ENCODE data around the gene TMEM60.
"Not testable (repeated sequence)": the region's sequence is repeated elsewhere in the genome, so short reads cannot be mapped to it uniquely, and the experiment has no call there.

Gene TMEM60

DNA sequence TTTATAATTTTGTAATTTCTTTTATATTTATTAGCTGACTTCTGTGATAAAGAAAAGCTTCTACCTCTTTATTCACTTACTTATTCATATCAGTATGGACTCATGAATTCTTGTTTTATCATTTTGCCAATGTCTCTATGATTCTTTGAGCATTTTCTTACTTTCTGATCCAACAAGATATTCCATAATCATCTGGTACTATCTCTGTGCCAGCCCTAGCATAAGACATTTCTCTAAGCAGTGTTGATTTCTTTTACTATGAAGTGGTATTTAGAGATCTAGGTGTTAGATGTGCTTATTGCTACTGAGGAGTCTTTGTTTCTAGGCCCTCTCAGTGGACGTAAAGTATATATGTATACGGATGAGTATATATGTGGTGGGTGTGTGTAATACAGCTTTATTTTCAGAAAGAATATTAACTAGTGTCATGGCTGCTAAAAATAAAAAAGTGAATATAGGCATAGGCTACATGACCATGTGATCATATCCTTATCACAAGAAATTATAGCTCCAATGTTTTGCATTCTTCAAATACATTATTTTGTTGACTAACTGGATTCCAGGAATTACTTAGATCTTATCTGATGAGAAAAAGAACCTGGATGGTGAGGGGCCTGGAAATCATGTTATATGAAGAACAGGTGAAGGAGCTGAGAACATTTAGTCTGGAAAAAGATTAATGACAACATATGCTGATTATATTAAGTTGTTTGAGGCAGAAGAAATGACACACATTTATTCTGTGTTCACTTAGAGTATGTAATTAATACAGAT is 13.5 kb upstream of the TMEM60 start:
- DNase-seq, result no peak

DNA sequence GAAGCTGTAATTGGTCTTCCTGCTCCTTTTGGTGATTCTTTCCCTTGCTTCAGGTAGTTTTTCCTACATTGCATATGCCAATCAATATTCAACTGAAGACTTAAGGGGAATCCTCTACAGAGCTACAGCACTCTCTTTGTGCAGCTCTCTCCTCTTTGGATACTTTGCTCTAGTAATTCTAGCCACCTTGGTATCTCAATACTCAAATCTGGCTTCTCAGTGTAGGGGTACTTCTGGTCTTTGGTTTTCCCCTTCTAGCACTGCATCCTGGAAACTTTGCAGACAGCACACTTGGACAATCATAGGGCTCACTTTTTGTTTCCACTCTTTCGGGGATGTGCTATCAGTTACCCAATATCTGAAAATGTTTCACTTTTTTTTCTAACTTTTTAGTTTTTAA is 10.3 kb upstream of the TMEM60 start:
- no peak for DNase-seq

DNA sequence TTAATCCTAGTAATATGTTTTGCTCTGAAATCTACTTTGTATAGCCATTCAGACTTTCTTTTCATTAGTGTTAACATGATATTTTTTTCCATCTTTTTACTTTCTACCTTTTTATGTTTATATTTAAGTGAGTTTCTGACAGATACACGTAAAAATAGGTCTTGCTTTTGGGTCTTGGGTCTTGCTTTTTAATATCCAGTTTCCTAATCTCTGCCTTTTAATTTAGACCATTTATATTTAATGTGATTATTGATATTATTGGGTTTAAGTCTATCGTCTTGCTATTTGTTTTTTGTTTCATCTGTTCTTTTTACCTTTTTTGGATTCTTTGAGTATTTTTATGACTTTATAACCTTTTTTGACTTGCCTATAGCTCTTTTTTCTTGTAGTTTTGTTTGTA is 8.2 kb upstream of the TMEM60 start:
- DNase-seq, result no peak

DNA sequence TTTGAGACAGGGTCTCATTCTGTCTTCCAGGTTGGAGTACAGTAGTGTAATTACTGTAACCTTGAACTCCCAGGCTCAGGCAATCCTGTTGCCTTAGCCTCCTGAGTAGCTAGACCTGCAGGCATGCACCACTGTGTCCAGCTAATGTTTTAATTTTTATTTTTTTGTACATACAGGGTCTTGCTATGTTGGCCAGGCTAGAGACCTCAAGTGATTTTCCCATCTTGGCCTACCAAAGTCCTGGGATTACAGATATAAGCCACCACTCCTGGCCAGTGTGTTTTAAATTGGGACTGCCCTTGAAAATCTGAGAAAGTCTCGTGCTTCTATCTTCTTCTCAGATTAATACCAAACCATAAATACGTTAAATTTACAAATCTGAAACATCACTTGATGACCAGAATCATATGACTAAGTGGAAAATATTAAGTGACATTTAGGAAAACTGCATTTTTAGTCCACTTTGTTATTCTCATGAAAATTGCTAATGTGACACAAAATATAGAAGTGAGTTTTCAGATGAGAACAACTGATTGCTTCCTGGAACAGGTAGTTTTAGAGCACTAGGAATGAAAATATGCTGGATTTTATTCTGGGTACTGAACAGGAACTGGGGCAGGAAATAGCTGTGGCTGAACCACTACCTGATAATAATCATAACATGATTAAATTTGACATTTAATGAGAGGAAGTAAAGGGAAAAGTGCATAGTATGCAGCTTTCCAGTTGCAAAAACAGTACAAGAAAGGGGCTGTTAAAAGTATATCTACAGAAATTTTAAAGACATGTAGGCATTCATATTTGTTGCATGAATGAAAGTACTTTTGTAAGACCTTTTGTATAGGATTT is 4.5 kb upstream of the TMEM60 start:
- DNase-seq, result peak in 1 of 2 donors; percentile 61

DNA sequence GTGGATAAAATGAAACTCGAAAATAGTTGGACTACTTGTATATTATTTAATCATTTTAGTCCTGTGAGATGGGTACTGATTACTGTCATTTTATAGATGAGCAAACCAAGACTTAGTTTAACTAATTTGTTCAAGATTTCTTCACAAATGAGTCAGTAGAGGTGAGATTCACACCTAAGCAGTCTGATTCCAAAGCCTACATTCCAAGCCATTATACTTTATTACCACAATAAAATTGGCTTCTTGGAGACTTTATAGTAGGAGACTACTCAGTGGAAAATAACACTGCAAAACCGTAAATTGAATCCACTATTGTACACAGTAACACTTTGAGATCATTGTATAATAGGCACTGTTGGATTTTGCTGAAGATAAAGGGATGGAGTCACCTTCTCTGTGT is 2.5 kb upstream of the TMEM60 start:
- DNase-seq, result no peak

DNA sequence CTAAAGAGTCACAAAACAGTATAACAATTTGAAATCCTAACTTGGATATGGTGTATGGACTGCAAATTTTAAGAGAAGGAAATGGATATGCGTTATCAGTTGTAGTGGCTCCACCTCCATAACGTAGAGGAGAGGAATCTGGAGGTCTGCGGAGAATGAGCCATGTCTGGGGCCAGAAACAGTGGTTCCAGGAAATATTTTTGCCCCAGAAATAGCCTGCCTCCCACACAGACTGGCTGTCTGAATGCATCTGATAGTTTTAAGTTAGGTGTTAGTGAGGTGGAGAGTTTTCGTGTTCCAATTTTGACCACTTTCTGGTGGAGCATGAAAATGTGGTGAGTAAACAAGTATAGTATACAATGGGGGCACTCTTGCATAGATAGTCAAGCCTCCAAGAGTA is 1.9 kb upstream of the TMEM60 start:
- no peak for DNase-seq

DNA sequence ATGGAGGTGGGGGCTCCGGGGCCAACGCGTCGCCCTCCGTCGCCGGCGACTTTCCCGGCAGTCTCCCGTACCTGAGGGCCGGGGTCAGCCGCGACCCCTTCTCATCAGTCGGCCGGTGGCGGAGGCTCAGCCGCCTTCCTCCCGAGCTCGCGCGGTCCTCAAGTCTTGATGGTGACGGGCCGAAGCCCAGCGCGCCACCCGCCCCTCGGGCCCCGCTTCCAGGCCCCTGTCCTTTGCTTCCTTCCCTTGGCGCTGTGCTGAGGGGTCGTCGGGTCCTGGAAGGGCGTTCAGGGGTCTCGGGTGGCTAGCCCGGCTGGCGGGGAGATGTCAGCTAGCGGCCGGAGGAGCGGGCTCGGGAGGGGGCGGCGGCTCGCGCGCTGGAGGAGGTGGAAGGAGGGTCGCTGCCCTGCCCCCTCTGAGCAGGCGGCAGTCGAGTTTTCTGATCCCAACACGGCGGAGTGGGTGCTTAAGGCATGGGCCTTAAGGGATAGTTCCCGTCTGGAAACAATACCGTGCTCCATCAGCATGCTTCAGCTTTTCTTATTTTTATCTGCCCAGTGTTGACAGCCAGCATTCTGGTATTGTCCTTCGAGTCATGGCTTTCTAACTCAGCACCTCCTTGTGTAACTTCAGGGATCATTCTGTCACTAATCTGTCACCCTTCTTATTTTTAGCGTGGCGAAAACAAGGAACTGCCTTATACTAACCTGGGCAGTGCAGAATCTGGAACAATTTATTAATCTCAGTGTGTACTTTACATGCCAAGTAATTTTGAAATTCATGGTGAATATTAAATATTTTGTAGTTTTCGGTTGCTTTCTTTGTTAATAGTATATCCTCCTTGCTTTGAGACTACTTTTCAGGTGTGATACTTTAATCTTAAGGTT is 1.1 kb upstream of the TMEM60 start:
- DNase-seq, result peak in 1 of 2 donors; percentile 32

DNA sequence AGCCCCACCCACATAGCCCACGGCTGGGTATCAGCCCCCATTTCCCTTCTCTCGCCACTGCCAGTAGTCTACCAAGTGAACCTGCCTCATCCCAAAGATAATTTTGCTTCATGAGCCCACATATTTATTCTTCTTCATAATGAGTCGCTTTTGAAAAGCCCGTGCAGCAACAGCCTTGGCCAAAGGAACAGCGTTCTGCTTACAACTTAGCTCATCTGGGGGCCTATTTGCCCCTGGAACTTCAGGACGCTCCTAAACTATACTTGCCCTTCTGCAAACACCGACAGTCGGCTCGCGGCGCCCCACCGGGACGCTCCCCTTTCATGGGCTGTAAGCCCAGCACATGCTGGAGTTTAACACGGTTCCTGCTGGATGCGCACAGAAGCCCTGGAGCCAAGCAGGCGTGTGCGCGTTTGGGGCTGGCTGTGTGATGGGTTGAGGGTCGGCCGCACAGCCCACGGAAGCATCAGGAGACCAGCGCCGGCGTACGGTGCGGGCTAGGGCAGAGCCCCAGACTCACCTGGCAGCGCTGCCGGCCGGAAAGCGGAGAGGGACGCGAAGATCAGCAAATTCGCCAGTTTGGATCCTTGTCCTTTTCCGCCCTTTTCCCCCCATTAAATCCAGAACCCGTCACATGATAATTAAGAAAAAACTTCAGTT is 370 bp downstream of the TMEM60 start:
- DNase-seq, result peak in 1 of 2 donors; percentile 11

DNA sequence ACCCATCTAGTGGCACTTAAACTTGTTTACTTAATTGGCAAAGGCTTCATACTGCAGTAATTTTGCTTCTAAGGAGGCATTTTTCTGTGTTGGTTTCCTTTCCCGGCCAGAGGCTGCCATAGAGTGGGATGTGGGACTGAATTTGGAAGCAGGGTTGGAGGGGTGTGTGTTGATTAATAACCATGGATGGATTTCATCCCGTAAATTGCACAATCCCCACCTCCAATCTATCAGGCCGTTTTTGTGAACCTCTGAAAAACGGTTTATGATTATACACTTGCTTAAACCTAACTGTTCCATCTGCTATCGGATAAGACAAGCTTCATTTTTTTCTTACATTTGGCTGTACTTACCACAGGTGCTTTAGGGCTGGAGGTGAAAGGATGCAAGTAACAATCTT is 1.3 kb downstream of the TMEM60 start:
- no peak for DNase-seq

DNA sequence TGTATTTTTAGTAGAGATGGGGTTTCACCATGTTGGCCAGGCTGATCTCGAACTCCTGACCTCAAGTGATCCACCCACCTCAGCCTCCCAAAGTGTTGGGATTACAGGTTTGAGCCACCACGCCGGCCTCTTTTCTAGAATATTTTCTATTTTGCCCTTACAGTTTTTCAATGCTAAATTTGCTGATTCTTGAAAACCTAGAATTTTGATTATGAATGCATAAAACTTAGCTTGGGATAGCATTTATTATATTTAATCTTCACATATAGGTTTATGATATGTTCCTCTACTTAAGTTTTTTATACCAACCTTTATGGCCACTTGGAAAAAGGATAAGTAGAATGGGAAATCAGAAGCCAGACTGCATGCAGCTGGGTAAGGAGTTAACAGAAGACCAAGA is 2.1 kb downstream of the TMEM60 start:
- no peak for DNase-seq

DNA sequence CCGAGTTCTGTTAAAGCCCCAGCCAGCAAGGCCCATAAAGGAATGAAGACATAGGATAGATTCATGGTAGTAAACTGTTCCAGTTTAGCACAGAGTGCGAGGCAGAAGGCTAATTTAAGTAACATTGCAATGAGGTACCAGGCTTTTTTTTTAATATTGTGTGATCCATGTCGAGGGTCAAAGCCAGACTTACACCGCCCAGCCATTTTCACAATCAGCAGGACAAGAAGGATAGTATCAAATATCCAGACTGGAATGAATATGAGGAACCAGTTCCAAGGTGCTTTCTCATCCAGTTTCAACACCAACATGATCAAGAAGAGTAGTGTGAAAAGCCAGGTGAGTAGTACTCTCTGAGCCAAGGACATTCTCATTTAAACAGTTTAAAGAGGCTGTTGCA is 4.2 kb downstream of the TMEM60 start:
- DNase-seq, result no peak

DNA sequence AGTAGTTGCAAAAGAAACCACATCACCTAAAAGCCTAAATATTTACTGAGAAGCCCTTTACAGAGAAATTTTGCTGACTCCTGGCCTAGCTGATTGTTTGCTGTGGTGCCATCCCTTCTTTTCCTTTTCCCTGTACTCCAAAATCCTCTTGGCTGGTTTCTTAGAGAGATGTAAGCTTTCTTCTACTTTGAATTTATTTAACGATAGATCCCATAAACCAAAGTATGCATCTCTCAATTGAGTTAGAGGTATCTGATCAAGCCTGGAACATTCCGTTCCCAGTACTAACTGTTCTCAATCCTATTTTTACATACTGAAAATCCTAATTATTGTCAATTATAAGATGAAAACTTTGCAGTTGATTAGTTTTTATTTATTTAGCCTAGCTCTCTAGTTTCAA is 6.3 kb downstream of the TMEM60 start:
- DNase-seq, result no peak

DNA sequence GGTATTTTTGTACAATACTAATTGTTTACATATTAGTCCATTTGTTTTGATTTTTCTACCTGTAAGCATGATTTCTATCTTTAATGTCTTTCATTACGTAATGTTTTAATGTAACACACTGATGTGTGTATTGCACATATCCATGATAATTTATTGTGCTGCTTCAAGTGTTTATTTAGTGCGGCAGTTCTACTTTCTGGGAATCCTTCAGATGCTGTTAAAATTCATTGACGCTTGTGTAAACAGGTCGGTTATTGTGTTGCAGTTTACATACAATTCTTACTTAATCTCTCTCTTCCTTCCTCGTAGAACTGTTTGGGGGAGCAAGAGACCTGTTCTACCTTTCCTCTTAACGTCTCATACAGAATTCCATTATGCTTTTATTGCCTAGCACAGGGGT is 6.9 kb downstream of the TMEM60 start:
- no peak for DNase-seq

DNA sequence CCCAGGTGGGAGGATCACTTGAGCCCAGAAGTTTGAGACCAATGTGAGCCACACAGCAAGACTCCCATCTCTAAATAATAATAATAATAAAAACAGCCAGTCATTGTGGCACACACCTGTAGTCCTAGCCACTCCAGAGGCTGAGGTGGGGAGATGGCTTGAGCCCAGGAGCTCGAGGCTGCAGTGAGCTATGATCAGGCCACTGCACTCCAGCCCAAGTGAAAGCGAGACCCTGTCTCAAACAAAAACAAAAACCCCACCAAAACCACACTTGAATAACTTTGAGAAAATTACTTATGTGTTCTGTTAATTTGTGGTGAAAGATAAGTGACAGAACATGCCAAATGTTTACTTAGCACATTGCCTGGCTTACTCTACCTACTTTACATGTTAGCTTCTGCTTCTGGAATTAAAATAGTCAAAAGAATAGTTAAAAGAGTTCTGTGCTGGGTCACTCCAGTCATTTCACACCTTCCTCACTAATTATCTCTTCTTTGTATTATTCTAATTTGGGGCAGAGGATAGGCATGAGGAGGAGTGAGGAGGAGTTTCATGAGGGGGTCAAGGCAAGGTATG is 9.8 kb downstream of the TMEM60 start:
- no peak for DNase-seq

DNA sequence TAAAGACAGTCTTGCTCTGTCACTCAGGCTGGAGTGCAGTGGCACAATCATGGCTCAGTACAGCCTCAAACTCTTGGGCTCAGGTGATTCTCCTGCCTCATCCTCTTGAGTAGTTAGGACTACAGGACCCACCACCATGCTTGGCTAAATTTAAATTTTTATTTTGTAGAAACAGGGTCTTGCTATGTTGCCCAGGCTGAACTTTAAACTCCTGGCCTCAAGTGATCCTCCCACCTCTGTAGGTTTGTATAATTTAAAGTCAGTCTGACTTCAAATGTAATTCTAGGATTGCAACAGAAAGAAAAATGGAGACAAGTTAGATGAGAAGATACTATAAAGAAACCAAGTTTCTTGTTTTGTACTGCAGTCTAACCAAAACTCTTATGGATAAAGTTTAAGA is 11.5 kb downstream of the TMEM60 start:
- no peak for DNase-seq

DNA sequence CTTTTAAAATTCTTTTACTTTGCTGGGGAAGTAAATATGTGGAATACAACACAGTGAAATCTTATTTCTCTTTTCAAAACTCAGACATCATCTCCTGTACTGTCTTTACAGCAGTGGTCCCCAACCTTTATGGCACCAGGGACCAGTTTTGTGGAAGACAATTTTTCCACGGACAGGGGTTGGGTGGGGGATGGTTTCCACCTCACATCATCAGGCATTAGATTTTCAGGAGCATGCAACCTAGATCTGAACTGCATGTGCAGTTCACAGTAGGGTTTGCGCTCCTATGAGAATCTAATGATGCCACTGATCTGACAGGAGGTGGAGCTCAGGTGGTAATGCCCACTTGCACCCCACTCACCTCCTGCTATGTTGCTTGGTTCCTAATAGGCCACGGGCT is 12.2 kb downstream of the TMEM60 start:
- no peak for DNase-seq

DNA sequence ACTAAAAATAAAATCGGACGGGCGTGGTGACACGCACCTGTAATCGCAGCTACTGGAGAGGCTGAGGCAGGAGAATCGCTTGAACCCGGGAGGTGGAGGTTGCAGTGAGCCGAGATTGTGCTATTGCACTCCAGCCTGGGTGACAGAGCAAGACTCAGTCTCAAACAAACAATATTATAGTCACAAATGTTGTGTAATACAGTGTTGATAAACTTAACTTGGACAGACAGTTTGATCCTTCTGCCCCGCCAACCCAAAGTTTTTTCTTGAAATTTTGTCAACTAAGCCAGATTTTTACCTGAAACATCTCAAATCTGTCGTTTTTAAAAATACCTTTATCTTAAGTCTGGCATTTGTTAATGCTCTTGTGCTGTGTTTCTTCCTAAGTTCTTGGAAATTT is 13.8 kb downstream of the TMEM60 start:
- DNase-seq, result not testable (repeated sequence)

DNA sequence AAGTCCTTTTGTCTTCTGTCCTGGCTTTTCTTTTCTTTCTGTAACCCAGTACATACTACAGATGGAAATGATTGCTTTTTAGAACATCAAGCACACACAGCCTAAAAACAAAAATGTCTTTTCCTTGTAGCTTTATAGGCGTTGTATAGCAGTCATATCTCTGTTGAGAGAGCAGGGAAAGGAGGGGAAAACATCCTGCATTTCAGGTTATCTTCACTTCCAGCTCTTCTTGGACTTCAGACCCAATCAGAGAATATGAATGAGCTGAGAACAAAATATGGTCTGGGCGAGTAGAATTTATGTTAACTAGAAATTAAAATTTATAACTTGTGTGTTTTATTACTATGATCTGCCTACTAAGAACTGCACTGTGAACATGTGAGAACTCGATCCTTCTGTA is 14.7 kb downstream of the TMEM60 start:
- no peak for DNase-seq

DNA sequence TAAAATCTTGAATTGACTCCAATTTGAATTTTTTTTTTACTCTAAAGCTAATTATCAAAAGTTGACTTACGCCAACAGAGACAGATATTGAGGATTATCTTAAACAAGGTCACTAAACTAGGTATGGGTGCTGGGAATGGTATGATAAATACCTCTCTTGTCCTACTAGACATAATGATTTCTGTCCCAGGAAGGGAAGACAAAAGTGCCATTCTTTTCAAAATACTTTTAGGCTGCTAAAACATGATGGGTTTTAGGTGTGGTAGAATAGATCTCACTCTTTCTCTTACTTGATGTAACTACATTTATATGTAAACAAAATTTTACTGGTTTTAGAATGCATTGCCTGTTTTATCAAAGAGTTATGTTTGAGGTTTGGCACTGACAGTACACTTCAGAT is 15.1 kb downstream of the TMEM60 start:
- DNase-seq, result no peak

DNA sequence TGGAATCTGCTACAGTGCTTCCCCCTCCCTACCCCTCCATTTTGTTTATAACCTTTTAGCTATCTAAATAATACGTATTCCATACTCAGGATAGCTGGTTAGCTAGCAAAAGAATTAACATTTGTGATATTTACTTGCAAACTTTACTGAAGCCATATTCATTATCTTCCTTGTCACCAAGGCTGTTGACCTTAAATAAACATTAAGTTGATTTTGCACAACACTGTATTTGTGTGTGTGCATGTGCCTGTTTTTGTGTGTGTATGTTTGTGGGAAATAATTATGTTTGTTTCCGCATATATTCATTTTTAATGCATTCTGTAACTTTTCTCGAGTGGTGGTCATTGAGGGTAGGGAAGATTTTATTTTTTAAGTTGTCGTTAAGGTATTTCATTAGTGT is 15.9 kb downstream of the TMEM60 start:
- DNase-seq, result no peak

DNA sequence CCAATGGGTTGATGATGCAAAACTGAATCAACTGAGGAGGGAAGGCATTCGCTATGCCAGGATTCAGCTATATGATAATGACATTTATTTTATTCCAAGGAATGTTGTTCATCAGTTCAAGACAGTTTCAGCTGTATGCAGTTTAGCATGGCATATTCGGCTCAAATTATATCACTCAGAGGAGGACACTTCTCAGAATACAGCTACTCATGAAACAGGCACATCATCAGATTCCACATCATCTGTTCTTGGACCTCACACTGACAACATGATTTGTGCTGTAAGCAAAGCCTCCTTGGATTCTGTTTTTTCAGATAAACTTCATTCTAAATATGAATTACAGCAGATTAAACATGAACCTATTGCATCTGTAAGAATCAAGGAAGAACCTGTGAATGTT is 19.7 kb downstream of the TMEM60 start:
- no peak for DNase-seq

DNA sequence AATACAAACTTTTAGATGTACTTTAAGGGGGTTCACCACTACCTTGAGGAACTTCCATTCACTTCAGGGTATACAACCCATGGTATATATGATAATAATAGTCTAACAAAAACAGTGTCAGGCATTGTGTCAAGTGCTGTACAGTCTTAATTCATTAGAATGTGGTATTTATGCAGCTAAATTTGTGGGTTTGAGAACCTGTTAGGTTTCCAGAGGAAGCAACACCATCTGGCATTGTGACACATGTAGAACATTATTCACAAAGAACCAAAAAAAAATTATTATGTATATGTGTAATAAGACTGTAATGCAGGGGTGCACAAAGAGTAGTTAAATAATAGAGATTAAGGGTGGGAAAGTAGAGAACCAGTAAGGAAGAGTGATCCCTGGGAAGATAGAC is 26.3 kb downstream of the TMEM60 start:
- DNase-seq, result no peak

All from CD4-positive, alpha-beta T cell treated with Interleukin-4 for 1 hour (primary cell).